HG02870 (cell line): ENCODE results near the gene RIMBP2.
"Not testable (repeated sequence)": the region's sequence is repeated elsewhere in the genome, so short reads cannot be mapped to it uniquely, and the experiment has no call there.

Source experiments
- ATAC-seq: cut with Tn5 transposase; IDR thresholded peaks from one replicate; pipeline ENCODE4 v1.9.1; 2021; ENCODE audit warnings: mild to moderate bottlenecking, moderate library complexity; ENCODE audit not compliant: unreplicated experiment

RIMBP2 gene

GRCh38 chr12:130609966-130610365 lies 106.1 kb downstream of the RIMBP2 start:
- ATAC-seq, result no peak

GRCh38 chr12:130608831-130609230 lies 107.3 kb downstream of the RIMBP2 start:
- ATAC-seq, result no peak

GRCh38 chr12:130608132-130608531 lies 108.0 kb downstream of the RIMBP2 start:
- ATAC-seq, result no peak

- ATAC-seq, result no peak
These were observed 109.9 kb downstream of the RIMBP2 start for GRCh38 chr12:130606231-130606630.

GRCh38 chr12:130603396-130603965 lies 112.6 kb downstream of the RIMBP2 start:
- no peak for ATAC-seq

GRCh38 chr12:130602251-130602650 lies 113.8 kb downstream of the RIMBP2 start:
- ATAC-seq, result no peak

- no peak for ATAC-seq
These were observed 114.8 kb downstream of the RIMBP2 start for GRCh38 chr12:130601327-130601726.

- ATAC-seq, result no peak
These were observed 119.9 kb downstream of the RIMBP2 start for GRCh38 chr12:130596241-130596640.

- ATAC-seq, result no peak
These were observed 120.5 kb downstream of the RIMBP2 start for GRCh38 chr12:130595566-130595965.

GRCh38 chr12:130593056-130593455 lies 123.0 kb downstream of the RIMBP2 start:
- ATAC-seq, result no peak

GRCh38 chr12:130592641-130593040 lies 123.5 kb downstream of the RIMBP2 start:
- ATAC-seq, result no peak

- ATAC-seq, result no peak
These were observed 124.4 kb downstream of the RIMBP2 start for GRCh38 chr12:130591736-130592135.

GRCh38 chr12:130590685-130591084 lies 125.4 kb downstream of the RIMBP2 start:
- no peak for ATAC-seq

- ATAC-seq, result no peak
These were observed 126.4 kb downstream of the RIMBP2 start for GRCh38 chr12:130589540-130590317.

- no peak for ATAC-seq
These were observed 127.2 kb downstream of the RIMBP2 start for GRCh38 chr12:130588696-130589539.

GRCh38 chr12:130587966-130588365 lies 128.1 kb downstream of the RIMBP2 start:
- ATAC-seq, result no peak

GRCh38 chr12:130584475-130584874 lies 131.6 kb downstream of the RIMBP2 start:
- ATAC-seq, result not testable (repeated sequence)

GRCh38 chr12:130583800-130584199 lies 132.3 kb downstream of the RIMBP2 start:
- ATAC-seq, result no peak

GRCh38 chr12:130583317-130583716 lies 132.8 kb downstream of the RIMBP2 start:
- no peak for ATAC-seq

GRCh38 chr12:130582286-130582685 lies 133.8 kb downstream of the RIMBP2 start:
- no peak for ATAC-seq

GRCh38 chr12:130581782-130582181 lies 134.3 kb downstream of the RIMBP2 start:
- ATAC-seq, result no peak

- no peak for ATAC-seq
These were observed 136.9 kb downstream of the RIMBP2 start for GRCh38 chr12:130579231-130579630.
